Activated T-cell treated with anti-CD3 and anti-CD28 coated beads for 48 hours (primary cell): ENCODE data around the gene KTN1.

Experiments used
- DNase-seq: peaks from one replicate; pipeline ENCODE4 v3.0.0-alpha.2; 2020; ENCODE audit warnings: low read depth

Gene KTN1

GRCh38 chr14:55673048-55673447 lies 93.0 kb downstream of the KTN1 start:
- DNase-seq, result no peak

GRCh38 chr14:55681096-55681495 lies 101.1 kb downstream of the KTN1 start:
- DNase-seq, result no peak

DNA sequence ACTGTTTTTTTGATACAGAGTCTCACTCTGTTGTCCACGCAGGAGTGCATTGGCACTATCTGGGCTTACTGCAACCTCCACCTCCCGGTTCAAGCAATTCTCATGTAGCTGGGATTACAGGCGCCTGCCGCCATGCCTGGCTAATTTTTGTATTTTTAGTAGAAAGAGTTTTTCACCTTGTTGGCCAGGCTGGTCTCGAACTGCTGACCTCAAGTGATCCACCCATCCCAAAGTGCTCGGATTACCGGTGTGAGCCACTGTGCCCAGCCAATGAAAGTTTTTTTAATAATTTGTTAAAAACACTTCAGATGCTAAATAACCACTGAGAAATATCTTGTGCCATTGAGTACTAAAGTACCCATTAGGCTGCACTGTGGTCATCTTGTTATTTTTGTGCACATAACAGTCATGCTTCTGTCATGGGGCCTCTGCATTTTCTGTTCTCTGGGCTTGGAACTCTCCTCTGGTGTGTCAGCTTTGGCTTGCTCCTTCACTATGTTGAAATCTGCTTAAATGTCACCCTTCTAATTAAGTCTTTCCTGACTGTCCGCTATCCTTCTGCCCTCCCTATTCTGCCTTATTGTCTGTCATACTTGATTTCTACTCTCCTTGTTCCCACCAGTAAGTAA lies 105.1 kb downstream of the KTN1 start:
- DNase-seq, result no peak

DNA sequence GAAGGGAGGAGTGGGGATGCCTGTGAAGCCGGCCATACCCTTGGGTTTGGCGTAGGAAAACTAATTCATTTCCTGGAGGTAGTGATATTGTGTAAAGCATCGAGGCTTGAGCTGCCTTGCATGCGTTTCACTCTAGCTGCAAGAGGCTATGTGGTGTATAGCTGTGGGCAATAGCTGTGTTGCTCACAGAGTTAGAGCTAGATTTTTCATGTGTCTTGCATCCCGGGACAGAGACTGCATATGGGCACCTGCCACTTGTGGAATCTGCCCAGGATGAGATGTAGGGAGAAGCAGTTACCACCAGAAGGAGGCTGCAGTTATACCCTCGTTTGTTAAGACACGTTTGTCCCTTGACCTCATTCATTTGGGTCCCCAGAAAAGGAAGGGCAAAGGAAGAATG lies 106.7 kb downstream of the KTN1 start:
- DNase-seq, result no peak

- no peak for DNase-seq
Measured at GRCh38 chr14:55688566-55688965, 108.6 kb downstream of the KTN1 start.

DNA sequence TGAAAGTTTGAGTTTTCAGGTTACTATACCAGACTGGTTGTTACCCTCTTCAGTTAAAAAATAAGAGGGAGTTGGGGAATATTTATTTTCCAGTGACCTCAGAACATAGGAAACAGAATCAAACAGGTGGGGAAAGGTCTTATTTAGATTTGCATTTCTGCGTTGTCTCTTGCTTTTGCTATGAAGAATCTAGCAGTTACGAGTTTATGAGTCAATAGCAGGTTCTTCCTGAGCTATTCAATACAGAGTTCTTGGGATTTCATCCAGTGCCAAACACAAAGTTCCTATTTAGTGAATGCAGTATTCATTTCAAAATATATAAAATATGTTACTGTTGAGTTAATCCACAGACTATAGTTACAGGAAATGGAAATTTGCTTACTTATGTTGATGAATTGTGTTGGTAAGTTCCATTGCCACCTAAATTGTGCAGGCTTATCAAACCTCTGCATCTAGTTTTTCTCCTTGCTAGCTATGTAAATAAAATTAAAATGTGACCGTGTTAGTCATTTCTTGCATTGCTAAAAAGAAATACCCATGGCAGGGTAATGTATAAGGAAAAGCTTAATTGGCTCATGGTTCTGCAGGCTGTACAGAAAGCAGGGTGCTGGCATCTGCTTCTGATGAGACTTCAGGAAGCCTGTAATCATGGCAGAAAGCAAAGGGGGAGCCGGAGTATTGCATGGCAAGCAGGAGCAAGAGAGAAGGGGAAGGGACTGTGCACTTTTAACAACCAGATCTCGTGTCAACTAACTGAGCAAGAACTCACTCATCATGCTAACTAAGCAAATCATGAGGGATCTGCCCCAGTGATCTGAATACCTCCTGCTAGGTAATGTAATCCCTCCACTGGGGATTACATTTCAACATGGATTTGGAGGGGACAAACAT lies 110.2 kb downstream of the KTN1 start:
- DNase-seq, result no peak

DNA sequence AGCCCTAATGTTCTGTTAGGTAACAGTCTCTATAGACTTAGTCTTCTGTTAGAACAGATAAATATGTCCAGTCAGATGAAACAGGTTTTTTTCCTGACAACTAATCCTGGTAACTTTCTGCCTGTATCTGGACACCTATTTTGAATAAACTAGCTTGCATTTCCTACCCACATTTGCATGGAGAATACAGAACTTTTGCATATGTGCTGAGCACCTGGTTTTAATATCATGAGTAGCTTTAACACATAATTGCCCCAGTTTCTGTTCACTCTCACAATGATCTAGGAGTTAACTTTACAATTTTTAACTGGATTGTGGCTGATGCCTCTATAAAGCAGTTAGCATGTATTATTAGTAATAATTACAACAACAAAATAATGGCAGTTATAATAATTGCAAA lies 111.7 kb downstream of the KTN1 start:
- no peak for DNase-seq

DNA sequence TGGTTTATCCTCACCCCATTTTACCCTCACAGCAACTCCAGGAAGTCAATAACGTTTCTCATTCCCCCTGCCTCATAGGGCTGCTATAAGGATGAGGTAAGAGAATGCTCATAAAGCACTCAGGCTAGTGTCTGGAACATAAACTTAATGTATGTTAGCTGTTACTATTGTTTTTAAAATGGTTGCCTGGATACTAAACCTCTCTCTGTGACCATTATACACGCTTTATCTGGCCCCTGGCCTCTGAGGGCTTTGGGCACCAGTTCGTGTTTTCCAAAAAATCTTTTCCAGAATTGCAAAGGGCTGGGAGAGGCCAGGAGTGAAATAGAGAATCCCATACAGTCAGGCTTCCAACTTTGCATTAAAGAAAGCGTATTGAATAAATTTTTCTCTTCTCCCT lies 113.9 kb downstream of the KTN1 start:
- no peak for DNase-seq

DNA sequence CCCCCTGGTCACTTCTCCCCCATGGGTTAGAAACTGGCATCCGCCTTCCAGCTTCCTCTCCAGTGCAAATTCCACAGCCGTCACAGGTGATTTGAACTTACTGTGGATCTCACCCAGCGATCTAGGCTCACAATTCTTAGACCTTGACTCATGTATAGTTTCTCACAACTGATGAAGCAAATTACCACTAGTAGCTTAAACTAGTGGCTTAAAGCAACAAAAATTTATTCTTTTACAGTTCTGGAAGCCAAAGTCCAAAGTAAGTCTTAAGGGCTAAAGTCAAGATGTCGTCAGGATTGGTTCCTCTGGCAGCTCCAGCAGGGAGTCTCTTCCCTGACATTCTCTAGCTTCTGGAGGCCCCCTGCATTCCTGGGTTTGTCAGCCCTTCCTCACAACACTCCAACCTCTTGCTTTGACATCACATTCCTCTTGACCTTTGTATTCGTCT lies 117.4 kb downstream of the KTN1 start:
- no peak for DNase-seq

DNA sequence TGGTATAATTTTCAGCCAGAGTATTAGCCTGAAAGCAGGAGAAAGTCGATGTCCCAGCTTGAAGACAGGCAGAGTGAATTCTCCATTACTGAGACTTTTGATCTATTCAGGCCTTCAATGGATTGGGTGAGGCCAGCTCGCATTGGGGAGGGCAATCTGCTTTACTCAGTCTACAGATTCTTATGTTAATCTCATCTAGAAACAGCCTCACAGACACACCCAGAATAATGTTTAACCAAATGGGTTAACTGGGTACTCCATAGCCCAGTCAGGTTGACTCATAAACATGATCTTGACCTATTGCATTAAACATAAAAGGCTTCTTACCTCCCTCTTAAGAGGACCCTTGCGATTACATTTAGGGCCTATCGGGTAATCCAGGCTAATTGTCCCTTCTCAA lies 118.0 kb downstream of the KTN1 start:
- no peak for DNase-seq

- no peak for DNase-seq
Measured at GRCh38 chr14:55699131-55700057, 119.4 kb downstream of the KTN1 start.

DNA sequence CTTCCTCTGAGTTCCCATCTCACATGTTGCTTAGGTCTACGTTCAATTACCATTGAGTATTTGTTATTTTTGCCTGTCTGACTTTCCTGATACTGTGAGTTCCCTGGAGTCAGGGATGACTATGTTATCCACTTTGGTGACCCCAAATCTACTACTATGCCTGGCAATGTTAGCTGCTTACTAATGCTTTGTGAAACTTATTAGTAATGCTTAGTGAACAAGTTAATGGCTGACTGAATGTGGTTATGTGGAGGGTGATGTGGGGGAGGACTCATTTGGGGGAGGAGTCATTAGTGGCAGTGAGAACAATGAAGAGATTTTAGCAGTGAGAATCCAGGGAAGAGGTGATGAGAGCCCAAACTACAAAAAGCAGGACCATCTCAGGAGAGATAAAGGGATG lies 121.6 kb downstream of the KTN1 start:
- no peak for DNase-seq

GRCh38 chr14:55702511-55702910 lies 122.5 kb downstream of the KTN1 start:
- no peak for DNase-seq

- no peak for DNase-seq
Measured at GRCh38 chr14:55704654-55705053, 124.6 kb downstream of the KTN1 start.

DNA sequence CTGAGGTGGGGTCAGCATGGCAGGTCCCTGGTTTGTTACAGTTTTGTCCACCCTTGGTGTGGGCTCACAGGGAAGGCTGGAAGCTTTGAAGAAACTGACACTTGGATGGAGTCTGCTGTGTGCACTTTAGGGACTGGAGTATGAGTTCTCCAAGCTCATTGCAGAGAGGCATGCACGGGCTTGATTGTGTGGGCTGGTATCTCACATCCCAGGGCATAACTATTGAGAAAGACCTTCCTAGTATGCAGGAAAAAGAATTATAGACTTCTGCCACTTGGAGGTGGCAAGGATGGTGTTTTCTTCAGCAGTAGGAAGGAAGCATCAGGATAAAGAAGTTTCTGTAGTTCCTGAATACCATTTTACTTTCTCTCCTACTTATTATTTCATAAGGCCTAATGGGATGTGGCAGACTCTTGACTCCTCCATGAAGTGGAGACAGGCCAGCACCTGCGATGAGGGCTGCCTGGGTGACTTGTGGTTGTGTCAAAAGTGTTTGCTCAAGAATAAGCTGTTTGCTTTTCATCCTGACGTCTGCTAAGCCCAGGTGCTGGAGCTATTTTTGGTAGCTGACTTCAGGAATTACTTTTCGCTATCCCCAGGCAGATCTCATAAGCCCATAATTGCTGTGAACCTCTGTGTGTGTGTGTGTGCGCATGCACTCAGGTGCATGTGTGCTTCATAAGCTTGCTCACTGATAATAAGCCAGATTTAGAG lies 125.8 kb downstream of the KTN1 start:
- DNase-seq, result no peak

- DNase-seq, result no peak
Measured at GRCh38 chr14:55706365-55706684, 126.3 kb downstream of the KTN1 start.

DNA sequence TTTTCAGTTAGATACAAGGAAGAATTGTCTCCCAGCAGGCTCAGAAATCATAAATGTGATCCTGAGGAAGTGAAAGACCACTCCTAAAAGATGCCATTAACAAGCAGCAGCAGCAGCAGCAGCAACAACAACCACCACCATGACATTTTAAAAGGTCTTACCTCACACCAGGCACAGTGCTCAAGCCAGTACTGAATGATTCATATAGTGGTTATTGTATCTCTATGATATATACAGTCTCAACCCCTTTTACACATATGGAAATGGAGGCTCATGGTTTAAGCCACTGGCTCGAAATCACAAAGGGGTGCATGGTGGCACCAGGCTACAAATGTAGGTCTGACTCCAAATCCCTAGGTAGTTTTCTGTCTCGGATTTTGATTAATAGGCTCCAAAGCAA lies 126.9 kb downstream of the KTN1 start:
- no peak for DNase-seq

GRCh38 chr14:55707365-55707804 lies 127.4 kb downstream of the KTN1 start:
- no peak for DNase-seq

DNA sequence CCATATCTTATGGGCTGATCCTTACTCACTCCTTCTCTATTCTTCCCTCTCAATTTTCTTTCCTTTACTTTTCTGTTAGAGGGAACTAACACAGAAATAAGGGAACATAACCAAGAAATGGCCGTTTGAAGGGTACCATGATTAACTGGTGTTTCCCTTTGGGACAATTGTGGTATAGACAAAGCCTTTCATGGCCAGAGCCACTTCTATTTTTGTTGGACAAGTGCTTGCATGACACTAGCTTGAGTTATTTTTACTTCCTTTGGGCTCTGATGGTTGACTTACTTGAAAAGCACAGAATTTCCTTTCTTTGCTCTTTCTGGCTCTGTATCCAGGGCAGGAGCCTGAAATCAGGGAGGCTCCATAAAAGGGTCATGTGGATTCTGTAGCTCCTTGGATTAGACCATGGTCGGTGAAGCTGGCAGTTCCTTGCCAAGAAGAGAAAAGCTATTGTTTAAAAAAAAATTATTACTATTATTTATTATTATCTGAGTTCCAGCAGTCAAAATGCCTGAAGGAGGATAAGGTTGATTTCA lies 130.6 kb downstream of the KTN1 start:
- DNase-seq, result no peak

- DNase-seq, result no peak
Measured at GRCh38 chr14:55711175-55711811, 131.3 kb downstream of the KTN1 start.

DNA sequence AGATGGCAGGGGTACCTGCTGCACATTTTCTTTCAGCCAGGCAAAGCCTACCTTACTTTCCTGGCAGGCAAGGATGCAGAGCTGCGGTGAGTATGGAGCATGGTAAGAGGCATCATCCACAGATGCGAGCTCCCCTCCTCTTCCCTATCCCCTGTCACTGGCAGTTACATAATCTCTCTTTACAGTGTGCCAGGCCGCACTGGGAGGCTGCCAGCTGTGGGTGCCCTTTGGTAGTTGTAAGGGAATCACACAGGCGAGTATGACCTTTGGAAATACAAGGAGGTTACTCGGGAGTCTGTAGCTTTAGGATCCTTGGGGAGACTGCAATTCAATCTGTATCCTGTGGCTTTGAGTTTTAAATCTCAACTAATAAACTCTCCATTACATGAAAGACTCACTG lies 132.5 kb downstream of the KTN1 start:
- no peak for DNase-seq
